ENCODE data around the gene PPP2R1A. TPM values are rescaled to one million over a fixed set of nuclear protein-coding genes. Genes with fewer than 3 reads are reported as not detected.

PPP2R1A gene
- total RNA-seq, 2 donors from 2014 or later = 273 to 378 TPM

- Histone ChIP-seq H3K36me3 (peaks cover 14% of the 10 kb centered on the region), H3K27me3 (no peaks in the 10 kb centered on the region), H3K4me3 (no peak overlapping the region), H3K9me3 (no peaks in the 10 kb centered on the region), H3K9ac (ENCODE audit: low read depth in 2 of 2, low read length in 2 of 2) (no peak overlapping the region), H3K4me1 (no peaks in the 10 kb centered on the region), H3K27ac (no peak overlapping the region)
- intact Hi-C loops (cut with DNase I) = no loop called here
- TF ChIP-seq, protein P1, sequence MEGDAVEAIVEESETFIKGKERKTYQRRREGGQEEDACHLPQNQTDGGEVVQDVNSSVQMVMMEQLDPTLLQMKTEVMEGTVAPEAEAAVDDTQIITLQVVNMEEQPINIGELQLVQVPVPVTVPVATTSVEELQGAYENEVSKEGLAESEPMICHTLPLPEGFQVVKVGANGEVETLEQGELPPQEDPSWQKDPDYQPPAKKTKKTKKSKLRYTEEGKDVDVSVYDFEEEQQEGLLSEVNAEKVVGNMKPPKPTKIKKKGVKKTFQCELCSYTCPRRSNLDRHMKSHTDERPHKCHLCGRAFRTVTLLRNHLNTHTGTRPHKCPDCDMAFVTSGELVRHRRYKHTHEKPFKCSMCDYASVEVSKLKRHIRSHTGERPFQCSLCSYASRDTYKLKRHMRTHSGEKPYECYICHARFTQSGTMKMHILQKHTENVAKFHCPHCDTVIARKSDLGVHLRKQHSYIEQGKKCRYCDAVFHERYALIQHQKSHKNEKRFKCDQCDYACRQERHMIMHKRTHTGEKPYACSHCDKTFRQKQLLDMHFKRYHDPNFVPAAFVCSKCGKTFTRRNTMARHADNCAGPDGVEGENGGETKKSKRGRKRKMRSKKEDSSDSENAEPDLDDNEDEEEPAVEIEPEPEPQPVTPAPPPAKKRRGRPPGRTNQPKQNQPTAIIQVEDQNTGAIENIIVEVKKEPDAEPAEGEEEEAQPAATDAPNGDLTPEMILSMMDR (IDR thresholded peaks at IDR 0.05) = no peak
- DNase-seq = no peak
These were observed 36.8 kb downstream of the PPP2R1A start for GRCh38 chr19:52226652-52227051.

DNA sequence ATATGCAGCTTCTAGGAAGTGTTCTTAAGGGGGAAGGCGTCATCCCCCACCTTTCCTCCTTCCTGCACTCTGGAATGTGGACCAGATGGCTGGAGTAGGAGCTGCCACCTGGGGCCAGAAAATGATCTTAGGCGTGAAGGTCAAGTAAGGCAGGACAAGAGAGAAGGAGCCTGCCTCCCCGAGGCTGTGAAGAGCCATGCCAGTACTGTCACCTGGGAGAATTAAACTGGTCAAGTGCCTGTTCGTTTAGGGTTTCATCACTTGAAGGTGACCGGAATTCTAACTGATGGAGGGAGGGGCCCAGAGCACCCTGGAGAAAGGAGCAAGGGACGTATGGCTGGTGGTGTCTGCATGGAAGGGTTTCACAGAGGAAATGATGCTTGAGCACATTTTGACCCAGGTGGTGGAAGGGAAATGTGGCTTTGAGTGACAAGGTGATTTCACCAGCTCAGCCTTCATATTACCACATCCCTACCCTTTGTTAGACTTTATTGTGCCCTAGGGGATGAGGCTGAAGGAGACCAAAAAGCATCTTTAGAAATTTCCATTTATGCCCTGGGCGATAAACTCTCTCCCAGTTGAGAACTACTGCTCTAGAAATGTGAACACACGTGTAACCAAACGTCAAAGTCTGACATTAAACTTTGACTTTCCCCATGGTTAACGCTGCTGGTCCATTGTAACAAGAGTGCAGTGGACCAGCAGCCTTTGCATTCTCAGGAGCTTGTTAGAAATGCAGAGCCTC, 37.5 kb downstream of the PPP2R1A start:
- Histone ChIP-seq H3K4me3 (no peak overlapping the region), H3K27me3 (no peaks in the 10 kb centered on the region), H3K9me3 (no peaks in the 10 kb centered on the region), H3K9ac (ENCODE audit: low read depth in 2 of 2, low read length in 2 of 2) (no peak overlapping the region), H3K27ac (no peak overlapping the region), H3K4me1 (no peaks in the 10 kb centered on the region), H3K36me3 (peaks cover 14% of the 10 kb centered on the region)
- no peak for DNase-seq
- TF ChIP-seq, protein P1 (IDR thresholded peaks at IDR 0.05) = no peak
- intact Hi-C loops (cut with DNase I) = no loop called here

- no peak overlapping the region for H3K4me3 ChIP-seq
- H3K27ac ChIP-seq = no peak overlapping the region
- TF ChIP-seq, protein P1 (IDR thresholded peaks at IDR 0.05) = no peak
- H3K9me3 ChIP-seq = no peaks in the 10 kb centered on the region
- no peaks in the 10 kb centered on the region for H3K4me1 ChIP-seq
- DNase-seq = no peak
- no peaks in the 10 kb centered on the region for H3K27me3 ChIP-seq
- intact Hi-C loops (cut with DNase I) = no loop called here
- no peak overlapping the region for H3K9ac ChIP-seq (ENCODE audit: low read depth in 2 of 2, low read length in 2 of 2)
- H3K36me3 ChIP-seq = peaks cover 14% of the 10 kb centered on the region
These were observed 38.1 kb downstream of the PPP2R1A start for GRCh38 chr19:52227980-52228379.

DNA sequence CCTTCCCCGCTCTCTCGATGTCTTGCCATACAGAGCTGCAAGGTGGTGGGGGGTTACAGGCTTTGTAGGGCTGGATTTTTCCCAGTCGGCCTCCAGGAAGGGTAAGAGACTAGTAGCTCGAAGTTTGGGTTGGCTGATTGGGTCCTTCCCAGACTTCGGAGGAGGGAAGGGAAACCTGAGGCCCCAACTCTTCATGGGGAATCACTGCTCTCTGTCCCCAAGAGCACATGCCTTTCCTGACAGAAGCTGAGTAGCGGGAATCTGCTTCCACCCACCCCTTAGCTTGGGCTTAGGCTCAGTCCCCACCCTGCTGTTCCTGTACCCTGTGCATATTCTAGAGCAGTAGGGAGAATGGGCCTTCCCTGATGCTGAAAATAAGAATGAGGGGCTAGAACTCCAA, 39.7 kb downstream of the PPP2R1A start:
- H3K36me3 ChIP-seq = peaks cover 14% of the 10 kb centered on the region

DNA sequence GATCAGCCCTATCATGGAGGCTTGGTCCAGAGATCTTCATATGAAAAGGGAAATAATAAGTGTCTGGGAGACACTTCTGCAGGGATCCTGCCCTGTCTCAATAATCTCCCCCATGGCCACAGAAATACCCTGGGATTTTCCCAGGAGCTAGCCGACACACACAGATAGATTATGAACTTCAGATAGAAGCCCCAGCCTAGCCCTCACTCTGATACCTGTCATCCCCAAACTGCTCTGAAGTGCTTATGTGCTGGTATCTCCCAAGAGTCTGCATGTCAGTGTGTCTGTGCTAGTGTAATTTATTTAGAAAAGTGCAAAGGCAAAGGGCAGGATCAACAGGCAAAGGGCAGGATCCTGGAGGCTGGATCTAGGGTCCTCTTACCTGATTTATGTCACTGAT, 40.8 kb downstream of the PPP2R1A start:
- Histone ChIP-seq H3K36me3 (peaks cover 6% of the 10 kb centered on the region), H3K27ac (no peak overlapping the region), H3K4me3 (no peak overlapping the region), H3K4me1 (no peaks in the 10 kb centered on the region), H3K9me3 (no peaks in the 10 kb centered on the region), H3K9ac (ENCODE audit: low read depth in 2 of 2, low read length in 2 of 2) (no peak overlapping the region), H3K27me3 (no peaks in the 10 kb centered on the region)
- intact Hi-C loops (cut with DNase I) = no loop called here
- TF ChIP-seq, protein P1 (IDR thresholded peaks at IDR 0.05) = no peak
- DNase-seq = no peak

More for the DNA sequence above, 39.7 kb downstream of the PPP2R1A start:
- intact Hi-C loops (cut with DNase I) = no loop called here
- TF ChIP-seq, protein P1 (IDR thresholded peaks at IDR 0.05) = no peak
- Histone ChIP-seq H3K9ac (ENCODE audit: low read depth in 2 of 2, low read length in 2 of 2) (no peak overlapping the region), H3K4me3 (no peak overlapping the region), H3K27me3 (no peaks in the 10 kb centered on the region), H3K27ac (no peak overlapping the region), H3K9me3 (no peaks in the 10 kb centered on the region), H3K4me1 (no peaks in the 10 kb centered on the region)
- DNase-seq = no peak
